ENCODE results near the gene ZFHX3.

- no peak for TF ChIP-seq CTCF (conservative IDR thresholded peaks at IDR 0.05 in 1 of 2, IDR thresholded peaks at IDR 0.05 in 1 of 2; ENCODE audit: low read depth in 1 of 2, low read length in 2 of 2)
- no peak for TF ChIP-seq EZH2 (IDR thresholded peaks at IDR 0.05; ENCODE audit: low read length, missing control alignments)
Measured at GRCh38 chr16:72812672-72813071, 235.3 kb downstream of the ZFHX3 start.

Measured in fibroblast of lung (primary cell).